Stomach (tissue), 4 donors: ENCODE data around the gene VAMP8.

Experiments
- CTCF ChIP-seq, 7 experiments: fragments of 450-650 bp in 4 of 7; fragments of 200-600 bp in 3 of 7; sonication (generic) in 3 of 7; IDR thresholded peaks; one replicate each; pipeline ENCODE4 v1.5.1; 2016 to 2019; ENCODE audit warnings: antibody characterized with exemption in 7 of 7, control low read depth in 2 of 7, mild to moderate bottlenecking in 1 of 7
- POLR2A ChIP-seq, 4 donors: fragments of 450-650 bp; IDR thresholded peaks; one replicate each; pipeline ENCODE4 v1.6.1; 2016; ENCODE audit warnings: antibody characterized with exemption in 4 of 4, control low read depth in 2 of 4, mild to moderate bottlenecking in 1 of 4, moderate library complexity in 1 of 4

DNA sequence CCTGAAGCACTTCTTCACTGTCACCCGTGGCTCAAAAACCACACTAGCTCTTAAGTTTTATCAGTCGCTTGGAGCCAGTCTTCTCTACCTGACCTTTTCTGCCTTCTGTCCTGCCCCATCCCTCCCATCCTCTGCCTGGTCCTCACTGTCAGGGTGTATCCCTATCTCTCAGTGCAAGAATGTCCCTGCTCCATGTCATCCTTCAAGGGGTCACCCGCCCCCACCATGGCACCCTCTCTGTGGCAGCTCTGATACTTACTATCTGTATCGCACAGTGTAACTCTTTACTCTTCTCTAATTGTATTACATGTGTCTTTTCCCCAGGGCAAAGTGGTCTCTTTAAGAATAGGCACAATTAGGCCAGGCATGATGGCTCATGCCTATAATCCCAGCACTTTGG is 11.3 kb downstream of the VAMP8 start:
- TF ChIP-seq CTCF (IDR thresholded peaks at IDR 0.05) (no peak), POLR2A (IDR thresholded peaks at IDR 0.05) (no peak)
